Endodermal cell (in vitro differentiated cells): ENCODE data around the gene CDKN2D. TPM values are rescaled to one million over a fixed set of nuclear protein-coding genes. Genes with fewer than 3 reads are reported as not detected.

Experiments used
- DNase-seq: peaks from one replicate; pipeline ENCODE4 v3.0.0-alpha.2; 2017
- H3K27ac ChIP-seq: 2 replicates; pipeline ENCODE4 v1.5.1; 2013; ENCODE audit warnings: mild to moderate bottlenecking, low read depth, low read length, moderate library complexity
- H3K27me3 ChIP-seq: 2 replicates; pipeline ENCODE4 v1.6.1; 2013; ENCODE audit warnings: mild to moderate bottlenecking, low read length, moderate library complexity; ENCODE audit not compliant: insufficient read depth, control insufficient read depth, poor library complexity, severe bottlenecking
- H3K36me3 ChIP-seq: 2 replicates; pipeline ENCODE4 v1.7.0; 2013; ENCODE audit warnings: mild to moderate bottlenecking, low read length, moderate library complexity; ENCODE audit not compliant: control insufficient read depth, insufficient read depth
- H3K4me1 ChIP-seq: one replicate; pipeline ENCODE4 v1.7.0; 2013; ENCODE audit warnings: low read length; ENCODE audit not compliant: control insufficient read depth, insufficient read depth
- H3K4me3 ChIP-seq: 2 replicates; pipeline ENCODE4 v1.5.1; 2013; ENCODE audit warnings: mild to moderate bottlenecking, low read length, moderate library complexity
- H3K9ac ChIP-seq: 2 replicates; pipeline ENCODE4 v1.6.1; 2013; ENCODE audit warnings: mild to moderate bottlenecking, low read length, moderate library complexity; ENCODE audit not compliant: poor library complexity, severe bottlenecking; ENCODE audit errors: extremely low read depth
- H3K9me3 ChIP-seq: 2 replicates; pipeline ENCODE4 v1.6.1; 2013; ENCODE audit warnings: mild to moderate bottlenecking, low read length, moderate library complexity; ENCODE audit not compliant: control insufficient read depth
- H3K27ac Mint-ChIP-seq: 2 replicates; pipeline ENCODE4 v1.8.0; 2020; ENCODE audit warnings: mixed read lengths
- H3K27me3 Mint-ChIP-seq: 2 replicates; pipeline ENCODE4 v1.8.0; 2021; ENCODE audit warnings: mild to moderate bottlenecking, mixed read lengths; ENCODE audit not compliant: insufficient read depth
- H3K36me3 Mint-ChIP-seq: 2 replicates; pipeline ENCODE4 v1.8.0; 2020; ENCODE audit warnings: low read depth, mixed read lengths
- H3K4me1 Mint-ChIP-seq: 2 replicates; pipeline ENCODE4 v1.8.0; 2020; ENCODE audit warnings: mixed read lengths
- H3K4me3 Mint-ChIP-seq: 2 replicates; pipeline ENCODE4 v1.8.0; 2020; ENCODE audit warnings: mild to moderate bottlenecking, moderate library complexity, mixed read lengths
- H3K9me3 Mint-ChIP-seq: 2 replicates; pipeline ENCODE4 v1.8.0; 2020; ENCODE audit warnings: mild to moderate bottlenecking, mixed read lengths
- CTCF ChIP-seq: fragments of 200-600 bp; sonication (generic); conservative IDR thresholded peaks from 2 replicates; pipeline ENCODE4 v1.5.0; 2021; ENCODE audit warnings: antibody characterized with exemption, mild to moderate bottlenecking
- WGBS, 2 experiments: methylation state at CpG; one replicate each; pipeline versions ENCODE4 v1.1.5 to v1.1.7; 2013; ENCODE audit warnings: missing lambda C conversion rate in 2 of 2, mixed read lengths in 1 of 2; ENCODE audit not compliant: insufficient coverage in 1 of 2, insufficient read length in 1 of 2; 5-methylcytosine and 5-hydroxymethylcytosine counted together
- total RNA-seq, 2 donors: library from RNA; stranded (reverse); fragmentation: NEBNext Ultra II Directional in 1 of 2; extraction: Animal tissue kit (Norgen Biotek cat#: 25700) in 1 of 2; gene quantifications; 2 replicates in 1 of 2; 3 replicates in 1 of 2; pipeline ENCODE4 v1.2.1, GENCODE V29; 2021

CDKN2D gene
- total RNA-seq, 2 donors from 2014 or later, result 3.5 to 4.6 TPM

GRCh38 chr19:10560154-10560553, 8.6 kb downstream of the CDKN2D start:
- Mint-ChIP-seq H3K9me3 (no peaks in the 10 kb centered on the region), H3K4me1 (peaks cover 8% of the 10 kb centered on the region), H3K36me3 (peaks cover 52% of the 10 kb centered on the region), H3K27ac (no peak overlapping the region), H3K27me3 (no peaks in the 10 kb centered on the region), H3K4me3 (no peak overlapping the region)
- H3K4me3 ChIP-seq, result no peak overlapping the region
- no peaks in the 10 kb centered on the region for H3K9me3 ChIP-seq
- 97 to 100% methylated on average over 2 to 7 of the region's 7 CpGs for WGBS, 2 experiments
- no peak overlapping the region for H3K27ac ChIP-seq
- no peaks in the 10 kb centered on the region for H3K4me1 ChIP-seq
- no peak overlapping the region for H3K9ac ChIP-seq
- DNase-seq, result no peak
- peaks cover 57% of the 10 kb centered on the region for H3K36me3 ChIP-seq
- TF ChIP-seq CTCF, result no peak
- H3K27me3 ChIP-seq, result no peaks in the 10 kb centered on the region

DNA sequence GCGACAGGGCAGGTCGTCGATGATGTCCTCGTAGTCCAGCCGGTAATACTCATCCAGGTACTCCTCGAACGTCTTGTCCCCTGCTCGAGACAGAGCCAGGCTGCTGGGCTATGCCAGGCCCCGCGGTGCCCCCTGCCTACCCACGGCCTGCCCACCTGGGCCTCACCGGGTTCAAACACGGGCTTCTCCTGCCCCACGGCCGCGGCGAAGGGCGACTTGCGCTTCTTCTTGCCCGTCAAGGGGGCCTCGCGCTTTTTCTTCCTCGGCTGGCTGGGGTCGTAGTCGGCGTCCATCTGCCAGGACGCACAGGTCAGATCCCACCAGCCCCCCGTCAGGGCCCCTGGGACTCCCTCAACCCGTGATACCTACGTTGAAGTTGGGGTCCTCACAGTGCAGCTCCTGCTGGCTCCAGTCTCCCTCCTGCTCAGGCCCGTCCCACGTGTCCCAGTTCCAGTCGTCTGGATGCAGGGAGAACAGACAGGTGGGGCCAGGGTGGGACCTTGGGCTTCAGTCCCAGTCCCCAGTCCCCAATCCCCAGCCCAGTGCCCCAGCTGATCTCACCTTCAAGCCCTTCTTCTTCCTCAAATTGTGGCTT, 11.1 kb downstream of the CDKN2D start:
- Mint-ChIP-seq H3K27me3 (no peaks in the 10 kb centered on the region), H3K36me3 (peaks cover 68% of the 10 kb centered on the region), H3K4me3 (no peak overlapping the region), H3K9me3 (no peaks in the 10 kb centered on the region), H3K27ac (peak overlapping the region; percentile 61), H3K4me1 (no peaks in the 10 kb centered on the region)
- H3K9ac ChIP-seq, result no peak overlapping the region
- no peak for DNase-seq
- no peaks in the 10 kb centered on the region for H3K27me3 ChIP-seq
- H3K4me1 ChIP-seq, result no peaks in the 10 kb centered on the region
- no peaks in the 10 kb centered on the region for H3K9me3 ChIP-seq
- peaks cover 75% of the 10 kb centered on the region for H3K36me3 ChIP-seq
- TF ChIP-seq CTCF, result no peak
- H3K27ac ChIP-seq, result no peak overlapping the region
- H3K4me3 ChIP-seq, result no peak overlapping the region
- WGBS, 2 experiments, result 95% methylated on average over 27 to 33 of the region's 33 CpGs

DNA sequence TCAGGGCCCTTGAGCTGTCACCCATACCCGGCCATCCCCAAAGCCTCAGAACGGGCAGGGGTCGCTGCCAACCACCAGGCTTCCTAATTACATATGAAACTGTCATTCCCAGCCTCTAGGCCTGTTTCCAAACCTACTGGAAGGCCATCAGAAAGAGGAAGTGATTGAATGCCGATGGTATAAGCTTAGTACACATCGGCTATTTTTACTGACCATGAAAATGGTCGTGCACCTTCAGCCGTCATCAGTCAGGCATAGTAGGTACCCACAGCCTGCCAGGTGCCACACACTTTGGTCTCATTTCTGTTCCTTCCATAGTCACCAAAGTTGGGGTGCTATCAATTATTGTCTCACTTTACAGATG, 13.2 kb downstream of the CDKN2D start:
- Histone ChIP-seq H3K27me3 (no peaks in the 10 kb centered on the region), H3K4me1 (no peaks in the 10 kb centered on the region), H3K9ac (no peak overlapping the region), H3K9me3 (no peaks in the 10 kb centered on the region), H3K27ac (peak overlapping the region; percentile 16), H3K36me3 (peaks cover 68% of the 10 kb centered on the region), H3K4me3 (no peak overlapping the region)
- H3K36me3 Mint-ChIP-seq, result peaks cover 69% of the 10 kb centered on the region
- H3K27me3 Mint-ChIP-seq, result no peaks in the 10 kb centered on the region
- TF ChIP-seq CTCF, result peak; percentile 7
- no peaks in the 10 kb centered on the region for H3K9me3 Mint-ChIP-seq
- no peaks in the 10 kb centered on the region for H3K4me1 Mint-ChIP-seq
- WGBS, 2 experiments, result 97 to 98% methylated on average over 4 to 7 of the region's 7 CpGs
- no peak overlapping the region for H3K27ac Mint-ChIP-seq
- H3K4me3 Mint-ChIP-seq, result no peak overlapping the region
- no peak for DNase-seq
